Measurements from ENCODE around the gene EBI3. TPM values are rescaled to one million over a fixed set of nuclear protein-coding genes. Genes with fewer than 3 reads are reported as not detected.

The EBI3 gene
- total RNA-seq, 2 experiments from 2014 or later = 7.2 to 7.3 TPM

- H3K9me3 Mint-ChIP-seq = peaks cover 6% of the 10 kb centered on the region
- CTCF ChIA-PET = interaction anchor here (0.7 to 3.2 kb wide), 7 partner anchors 15 to 216 kb away, joined by 3 to 26 read pairs (median 4); partner anchors contain the start of gene EEF2
Measured at GRCh38 chr19:4200940-4201542, 28.3 kb upstream of the EBI3 start.

GRCh38 chr19:4201798-4202197, 27.5 kb upstream of the EBI3 start:
- ATAC-seq (no peak), DNase-seq (no peak)
- TF ChIP-seq CTCF (IDR thresholded peaks at IDR 0.05) = no peak
- H3K27me3 Mint-ChIP-seq = peaks cover 26% of the 10 kb centered on the region
- CTCF ChIA-PET = interaction anchor here (0.7 to 3.2 kb wide), 6 partner anchors 10 to 216 kb away, joined by 3 to 26 read pairs (median 4); partner anchors contain the start of gene EEF2
- intact Hi-C loops (cut with micrococcal nuclease) = no loop called here
- H3K4me3 Mint-ChIP-seq = no peak overlapping the region
- no peak overlapping the region for H3K27ac Mint-ChIP-seq
- H3K4me1 Mint-ChIP-seq (ENCODE audit: low read depth) = peaks cover 12% of the 10 kb centered on the region
- peaks cover 4% of the 10 kb centered on the region for H3K36me3 Mint-ChIP-seq (ENCODE audit: low read depth)
- peaks cover 6% of the 10 kb centered on the region for H3K9me3 Mint-ChIP-seq
- POLR2A ChIA-PET = interaction anchor here (1.3 to 3.1 kb wide), 4 partner anchors 10 to 218 kb away, joined by 3 to 12 read pairs (median 4); partner anchors contain the start of gene EEF2

More at GRCh38 chr19:4200940-4201542, 28.3 kb upstream of the EBI3 start:
- intact Hi-C loops (cut with micrococcal nuclease) = no loop called here
- Mint-ChIP-seq H3K4me3 (no peak overlapping the region), H3K27ac (no peak overlapping the region), H3K4me1 (ENCODE audit: low read depth) (peaks cover 12% of the 10 kb centered on the region), H3K36me3 (ENCODE audit: low read depth) (peaks cover 4% of the 10 kb centered on the region), H3K27me3 (peaks cover 32% of the 10 kb centered on the region)
- POLR2A ChIA-PET = interaction anchor here (1.3 to 3.1 kb wide), 4 partner anchors 11 to 217 kb away, joined by 3 to 12 read pairs (median 4); partner anchors contain the start of gene EEF2
- no peak for TF ChIP-seq CTCF (IDR thresholded peaks at IDR 0.05)
- no peak for ATAC-seq
- no peak for DNase-seq

GRCh38 chr19:4206818-4207484, 22.4 kb upstream of the EBI3 start:
- DNase-seq (no peak), ATAC-seq (no peak)
- Mint-ChIP-seq H3K4me1 (ENCODE audit: low read depth) (peaks cover 2% of the 10 kb centered on the region), H3K36me3 (ENCODE audit: low read depth) (no peaks in the 10 kb centered on the region), H3K27ac (no peak overlapping the region), H3K4me3 (no peak overlapping the region), H3K9me3 (no peaks in the 10 kb centered on the region), H3K27me3 (no peaks in the 10 kb centered on the region)
- CTCF ChIA-PET = interaction anchor here (0.6 to 2.0 kb wide), 7 partner anchors 16 to 219 kb away, joined by 3 to 6 read pairs (median 3); no protein-coding TSS in a partner anchor
- intact Hi-C loops (cut with micrococcal nuclease) = no loop called here
- TF ChIP-seq CTCF (IDR thresholded peaks at IDR 0.05) = no peak
- POLR2A ChIA-PET = no interaction called here

- Mint-ChIP-seq H3K27me3 (no peaks in the 10 kb centered on the region), H3K9me3 (no peaks in the 10 kb centered on the region), H3K4me3 (no peak overlapping the region), H3K36me3 (ENCODE audit: low read depth) (no peaks in the 10 kb centered on the region), H3K4me1 (ENCODE audit: low read depth) (peaks cover 2% of the 10 kb centered on the region), H3K27ac (no peak overlapping the region)
- intact Hi-C loops (cut with micrococcal nuclease) = no loop called here
- POLR2A ChIA-PET = interaction anchor here (0.6 to 0.8 kb wide), 2 partner anchors 14 to 237 kb away, joined by 3 read pairs; no protein-coding TSS in a partner anchor
- ATAC-seq (no peak), DNase-seq (no peak)
- TF ChIP-seq CTCF (IDR thresholded peaks at IDR 0.05) = peak; percentile 3
- CTCF ChIA-PET = interaction anchor here (1.1 to 2.0 kb wide), 6 partner anchors 10 to 69 kb away, joined by 3 to 9 read pairs (median 5); no protein-coding TSS in a partner anchor
Measured at GRCh38 chr19:4208385-4209094, 20.8 kb upstream of the EBI3 start.

Data from activated CD8-positive, alpha-beta T cell treated with anti-CD3 and anti-CD28 coated beads for 36 hours (primary cell).